ENCODE results near the gene RASSF4. TPM values are rescaled to one million over a fixed set of nuclear protein-coding genes. Genes with fewer than 3 reads are reported as not detected.

The RASSF4 gene
- total and polyA plus RNA-seq, 9 donors = 4.8 to 21.9 (median 8.1) TPM

GRCh38 chr10:44968091-44968490, 8.5 kb downstream of the RASSF4 start:
- WGBS, 3 donors = 41 to 68% (median 61%) methylated on average over 3 of the region's 3 CpGs
- TF ChIP-seq CTCF (IDR thresholded peaks at IDR 0.05) (no peak), POLR2A (IDR thresholded peaks at IDR 0.05) (no peak), EP300 (IDR thresholded peaks at IDR 0.05) (no peak)
- DNase-seq = peak in 1 of 5 donors; percentile 45
- Histone ChIP-seq H3K4me3 (no peak overlapping the region), H3K36me3 (no peaks in the 10 kb centered on the region), H3K27me3 (no peaks in the 10 kb centered on the region), H3K9me3 (no peaks in the 10 kb centered on the region), H3K4me1 (ENCODE audit: insufficient read depth) (peaks cover 1% of the 10 kb centered on the region), H3K27ac (no peak overlapping the region)
- intact Hi-C loops (cut with DNase I) = no loop called here

- DNase-seq = peak in 1 of 5 donors; percentile 16
- Histone ChIP-seq H3K4me3 (no peak overlapping the region), H3K36me3 (no peaks in the 10 kb centered on the region), H3K4me1 (ENCODE audit: insufficient read depth) (peaks cover 1% of the 10 kb centered on the region), H3K9me3 (no peaks in the 10 kb centered on the region), H3K27me3 (no peaks in the 10 kb centered on the region), H3K27ac (no peak overlapping the region)
- intact Hi-C loops (cut with DNase I) = no loop called here
- WGBS, 3 donors = 71 to 78% (median 73%) methylated on average over 11 of the region's 11 CpGs
- TF ChIP-seq EP300 (IDR thresholded peaks at IDR 0.05) (no peak), CTCF (IDR thresholded peaks at IDR 0.05) (no peak)
These were observed 9.1 kb downstream of the RASSF4 start for GRCh38 chr10:44968500-44969400.

GRCh38 chr10:44969854-44970253, 10.3 kb downstream of the RASSF4 start:
- H3K9me3 ChIP-seq = no peaks in the 10 kb centered on the region
- no peaks in the 10 kb centered on the region for H3K36me3 ChIP-seq
- TF ChIP-seq EP300 (IDR thresholded peaks at IDR 0.05) (no peak), CTCF (IDR thresholded peaks at IDR 0.05) (no peak), POLR2A (IDR thresholded peaks at IDR 0.05) (no peak)
- H3K4me3 ChIP-seq = no peak overlapping the region
- intact Hi-C loops (cut with DNase I) = no loop called here
- no peak overlapping the region for H3K27ac ChIP-seq
- DNase-seq = peak in 2 of 5 donors; percentile 22 to 31
- WGBS, 3 donors = 93 to 95% (median 94%) methylated on average over 9 of the region's 9 CpGs
- H3K27me3 ChIP-seq = no peaks in the 10 kb centered on the region
- peaks cover 8% of the 10 kb centered on the region for H3K4me1 ChIP-seq (ENCODE audit: insufficient read depth)

GRCh38 chr10:44970812-44971395, 11.3 kb downstream of the RASSF4 start:
- no peak for TF ChIP-seq POLR2A (IDR thresholded peaks at IDR 0.05)
- TF ChIP-seq EP300 (IDR thresholded peaks at IDR 0.05) = no peak
- Histone ChIP-seq H3K27ac (no peak overlapping the region), H3K9me3 (no peaks in the 10 kb centered on the region), H3K4me3 (no peak overlapping the region), H3K36me3 (no peaks in the 10 kb centered on the region), H3K4me1 (ENCODE audit: insufficient read depth) (peaks cover 7% of the 10 kb centered on the region), H3K27me3 (no peaks in the 10 kb centered on the region)
- intact Hi-C loops (cut with DNase I) = no loop called here
- peak in 1 of 5 donors; percentile 29 for DNase-seq
- 85 to 95% (median 89%) methylated on average over 8 of the region's 8 CpGs for WGBS, 3 donors

GRCh38 chr10:44971434-44971833, 11.8 kb downstream of the RASSF4 start:
- DNase-seq = peak in 2 of 5 donors; percentile 25 to 30
- peaks cover 9% of the 10 kb centered on the region for H3K4me1 ChIP-seq (ENCODE audit: insufficient read depth)
- no peaks in the 10 kb centered on the region for H3K36me3 ChIP-seq
- 88 to 93% (median 92%) methylated on average over 10 to 11 of the region's 11 CpGs for WGBS, 3 donors
- H3K27me3 ChIP-seq = no peaks in the 10 kb centered on the region
- no peak for TF ChIP-seq POLR2A (IDR thresholded peaks at IDR 0.05)
- no peak for TF ChIP-seq EP300 (IDR thresholded peaks at IDR 0.05)
- TF ChIP-seq CTCF (IDR thresholded peaks at IDR 0.05) = no peak
- no peak overlapping the region for H3K27ac ChIP-seq
- intact Hi-C loops (cut with DNase I) = no loop called here
- H3K4me3 ChIP-seq = no peak overlapping the region
- H3K9me3 ChIP-seq = no peaks in the 10 kb centered on the region

Measured in ovary (tissue), 9 donors.